HepG2 (cell line): Measurements from ENCODE around the gene VGF. TPM values are rescaled to one million over a fixed set of nuclear protein-coding genes. Genes with fewer than 3 reads are reported as not detected.
A peak's percentile ranks its signal among the peaks of the same experiment; 100 is the strongest.

ENCODE experiments used
- BCL6 ChIP-seq: IDR thresholded peaks from 2 replicates; pipeline ENCODE4 v1.6.1; 2016; ENCODE audit warnings: missing genetic modification reagents, missing compliant biosample characterization
- ETS1 ChIP-seq: sonication (generic); formaldehyde crosslinking; IDR thresholded peaks from 2 replicates; pipeline ENCODE4 v1.4.0; 2020; ENCODE audit warnings: missing genetic modification reagents
- GMEB1 ChIP-seq: sonication (generic); formaldehyde crosslinking; IDR thresholded peaks from 2 replicates; pipeline ENCODE4 v1.5.1; 2020; ENCODE audit warnings: missing genetic modification reagents, mild to moderate bottlenecking, borderline replicate concordance
- HNF4G ChIP-seq, 2 experiments: sonication (generic) in 1 of 2; formaldehyde crosslinking in 1 of 2; IDR thresholded peaks; 2 replicates each; pipeline versions ENCODE4 v1.4.0 to v1.6.1; 2011 to 2020; ENCODE audit warnings: borderline replicate concordance in 2 of 2, low read depth in 2 of 2, mild to moderate bottlenecking in 2 of 2, low read length in 1 of 2, missing genetic modification reagents in 1 of 2, moderate library complexity in 1 of 2
- ONECUT2 ChIP-seq: sonication (generic); formaldehyde crosslinking; IDR thresholded peaks from 2 replicates; pipeline ENCODE4 v1.4.0; 2020; ENCODE audit warnings: missing genetic modification reagents
- PHF8 ChIP-seq: sonication (generic); formaldehyde crosslinking; IDR thresholded peaks from 2 replicates; pipeline ENCODE4 v1.5.0; 2020; ENCODE audit warnings: missing genetic modification reagents
- POLR2A ChIP-seq, 2 experiments: IDR thresholded peaks; 2 replicates each; pipeline ENCODE4 v1.6.1; 2011; ENCODE audit warnings: low read depth in 2 of 2, low read length in 2 of 2, mild to moderate bottlenecking in 1 of 2, moderate library complexity in 1 of 2; ENCODE audit not compliant: insufficient read depth in 1 of 2
- UBTF ChIP-seq: sonication (generic); formaldehyde crosslinking; IDR thresholded peaks from 2 replicates; pipeline ENCODE4 v1.4.0; 2020; ENCODE audit warnings: mild to moderate bottlenecking, missing genetic modification reagents
- ZBTB7B ChIP-seq: sonication (generic); formaldehyde crosslinking; IDR thresholded peaks from 2 replicates; pipeline ENCODE4 v1.4.0; 2020; ENCODE audit warnings: missing genetic modification reagents
- ZNF724P ChIP-seq: sonication (generic); formaldehyde crosslinking; IDR thresholded peaks from 2 replicates; pipeline ENCODE4 v1.8.0; 2022; ENCODE audit warnings: missing genetic modification reagents, borderline replicate concordance
- ZNF792 ChIP-seq: IDR thresholded peaks from 2 replicates; pipeline ENCODE4 v1.6.1; 2016
- polyA plus RNA-seq, 8 experiments: library from polyadenylated mRNA; depleted of rRNA in 3 of 8; stranded (reverse) in 7 of 8; unstranded in 1 of 8; fragments of >200 nt; fragmentation: Illumina TruSeq in 4 of 8; extraction: Trizol in 4 of 8; gene quantifications; 2 replicates each; pipeline versions ENCODE4 v1.2.1 to v1.2.3, GENCODE V29; 2011 to 2016; ENCODE audit warnings: low read depth in 4 of 8, missing spikeins in 1 of 8, mixed read lengths in 1 of 8; ENCODE audit not compliant: insufficient read depth in 1 of 8
- total RNA-seq, 5 experiments: library from RNA; depleted of rRNA; stranded (reverse); fragments of >200 nt; fragmentation: Illumina TruSeq; extraction: Trizol; gene quantifications; 2 replicates each; pipeline ENCODE4 v1.2.3, GENCODE V29; 2016; ENCODE audit warnings: low read depth in 1 of 5
- TF ChIP-seq, protein P1 (sequence below): sonication (generic); formaldehyde crosslinking; IDR thresholded peaks from 2 replicates; pipeline ENCODE4 v1.4.0; 2020; ENCODE audit warnings: mild to moderate bottlenecking, missing genetic modification reagents
- TF ChIP-seq, protein P2 (sequence below): sonication (generic); formaldehyde crosslinking; IDR thresholded peaks from 2 replicates; pipeline ENCODE4 v1.5.0; 2020; ENCODE audit warnings: missing genetic modification reagents

Gene VGF
- total and polyA plus RNA-seq, 2 of the 13 experiments (the other 11 are each of a cell fraction or from before 2014, with no cell fraction given), result 0.12 to 0.46 TPM

DNA sequence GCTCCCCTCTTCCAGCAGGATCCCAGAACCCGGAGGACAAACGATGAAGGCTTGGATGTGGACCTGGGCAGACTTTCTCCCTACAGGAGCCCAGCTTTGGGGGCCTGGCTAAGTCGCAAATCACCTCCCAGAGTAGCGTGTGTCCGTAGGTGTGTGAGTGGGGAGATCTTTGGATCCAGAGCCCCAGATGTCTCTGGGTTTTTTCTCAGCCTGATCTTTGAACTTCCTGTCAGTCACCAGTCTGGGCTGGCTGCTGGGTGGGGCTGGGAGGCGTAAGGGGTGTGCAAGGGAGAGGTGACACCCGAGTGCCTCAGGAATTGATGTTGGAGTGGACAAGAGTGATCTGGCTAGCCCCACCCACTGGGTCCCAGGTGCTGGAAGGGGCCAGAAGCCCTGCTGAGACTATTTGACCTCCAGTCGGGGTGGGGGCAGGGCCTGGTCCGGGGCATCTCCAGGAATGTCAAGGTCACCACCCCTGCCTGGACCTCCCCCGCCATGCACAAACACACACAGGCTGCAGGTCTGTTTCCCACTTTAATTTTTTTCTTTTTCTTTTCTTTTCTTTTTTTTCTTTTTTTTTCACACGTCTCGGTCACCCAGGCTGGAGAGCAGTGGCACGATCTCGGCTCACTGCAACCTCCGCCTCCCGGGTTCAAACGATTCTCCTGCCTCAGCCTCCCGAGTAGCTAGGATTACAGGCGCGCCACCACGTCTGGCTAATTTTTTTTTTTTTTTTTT, 35.7 kb upstream of the VGF start, which contains the start of gene MOGAT3 (continued):
- TF ChIP-seq UBTF (CRISPR knock-in tag) (peak; percentile 54; the same call in 1 of the 2 replicates), ZNF724P (peak; percentile 25; the same call in 1 of the 2 replicates), BCL6 (CRISPR knock-in tag) (peak; percentile 93), POLR2A (IDR thresholded peaks at IDR 0.05; ENCODE audit: insufficient read depth in 1 of 2, low read depth in 2 of 2, low read length in 2 of 2) (peak; percentile 91 to 95), GMEB1 (peak; percentile 33; the same call in 1 of the 2 replicates), ONECUT2 (CRISPR knock-in tag) (no peak), PHF8 (CRISPR knock-in tag) (peak; percentile 63; the same call in 1 of the 2 replicates), ZNF792 (peak; percentile 67), ETS1 (CRISPR knock-in tag) (peak; percentile 16; the same call in 1 of the 2 replicates), HNF4G (IDR thresholded peaks at IDR 0.05; ENCODE audit: borderline replicate concordance, low read depth, low read length) (peak; percentile 90), HNF4G (CRISPR knock-in tag; IDR thresholded peaks at IDR 0.05; ENCODE audit: borderline replicate concordance, low read depth) (peak; percentile 76; the same call in 1 of the 2 replicates), ZBTB7B (CRISPR knock-in tag) (peak; percentile 76)
- TF ChIP-seq, protein P1, sequence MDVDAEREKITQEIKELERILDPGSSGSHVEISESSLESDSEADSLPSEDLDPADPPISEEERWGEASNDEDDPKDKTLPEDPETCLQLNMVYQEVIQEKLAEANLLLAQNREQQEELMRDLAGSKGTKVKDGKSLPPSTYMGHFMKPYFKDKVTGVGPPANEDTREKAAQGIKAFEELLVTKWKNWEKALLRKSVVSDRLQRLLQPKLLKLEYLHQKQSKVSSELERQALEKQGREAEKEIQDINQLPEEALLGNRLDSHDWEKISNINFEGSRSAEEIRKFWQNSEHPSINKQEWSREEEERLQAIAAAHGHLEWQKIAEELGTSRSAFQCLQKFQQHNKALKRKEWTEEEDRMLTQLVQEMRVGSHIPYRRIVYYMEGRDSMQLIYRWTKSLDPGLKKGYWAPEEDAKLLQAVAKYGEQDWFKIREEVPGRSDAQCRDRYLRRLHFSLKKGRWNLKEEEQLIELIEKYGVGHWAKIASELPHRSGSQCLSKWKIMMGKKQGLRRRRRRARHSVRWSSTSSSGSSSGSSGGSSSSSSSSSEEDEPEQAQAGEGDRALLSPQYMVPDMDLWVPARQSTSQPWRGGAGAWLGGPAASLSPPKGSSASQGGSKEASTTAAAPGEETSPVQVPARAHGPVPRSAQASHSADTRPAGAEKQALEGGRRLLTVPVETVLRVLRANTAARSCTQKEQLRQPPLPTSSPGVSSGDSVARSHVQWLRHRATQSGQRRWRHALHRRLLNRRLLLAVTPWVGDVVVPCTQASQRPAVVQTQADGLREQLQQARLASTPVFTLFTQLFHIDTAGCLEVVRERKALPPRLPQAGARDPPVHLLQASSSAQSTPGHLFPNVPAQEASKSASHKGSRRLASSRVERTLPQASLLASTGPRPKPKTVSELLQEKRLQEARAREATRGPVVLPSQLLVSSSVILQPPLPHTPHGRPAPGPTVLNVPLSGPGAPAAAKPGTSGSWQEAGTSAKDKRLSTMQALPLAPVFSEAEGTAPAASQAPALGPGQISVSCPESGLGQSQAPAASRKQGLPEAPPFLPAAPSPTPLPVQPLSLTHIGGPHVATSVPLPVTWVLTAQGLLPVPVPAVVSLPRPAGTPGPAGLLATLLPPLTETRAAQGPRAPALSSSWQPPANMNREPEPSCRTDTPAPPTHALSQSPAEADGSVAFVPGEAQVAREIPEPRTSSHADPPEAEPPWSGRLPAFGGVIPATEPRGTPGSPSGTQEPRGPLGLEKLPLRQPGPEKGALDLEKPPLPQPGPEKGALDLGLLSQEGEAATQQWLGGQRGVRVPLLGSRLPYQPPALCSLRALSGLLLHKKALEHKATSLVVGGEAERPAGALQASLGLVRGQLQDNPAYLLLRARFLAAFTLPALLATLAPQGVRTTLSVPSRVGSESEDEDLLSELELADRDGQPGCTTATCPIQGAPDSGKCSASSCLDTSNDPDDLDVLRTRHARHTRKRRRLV (CRISPR knock-in tag), result no peak
- TF ChIP-seq, protein P2, sequence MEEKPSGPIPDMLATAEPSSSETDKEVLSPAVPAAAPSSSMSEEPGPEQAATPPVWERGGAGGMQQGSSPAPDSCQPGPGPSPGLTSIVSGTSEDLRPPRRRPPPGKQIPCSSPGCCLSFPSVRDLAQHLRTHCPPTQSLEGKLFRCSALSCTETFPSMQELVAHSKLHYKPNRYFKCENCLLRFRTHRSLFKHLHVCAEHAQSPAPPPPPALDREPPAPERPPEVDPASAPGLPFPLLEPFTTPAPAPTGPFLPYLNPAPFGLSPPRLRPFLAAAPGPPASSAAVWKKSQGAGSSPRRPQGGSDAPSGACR (CRISPR knock-in tag), result 0 out of 2 replicates have a peak, but pooled peaks have one; percentile 28
